ENCODE results near the gene CDC73. TPM values are rescaled to one million over a fixed set of nuclear protein-coding genes. Genes with fewer than 3 reads are reported as not detected.

The CDC73 gene
- total RNA-seq, 1 experiment from 2014 or later, result 62.5 TPM

GRCh38 chr1:193201021-193201420 is 79.2 kb downstream of the CDC73 start:
- Mint-ChIP-seq H3K27ac (no peak overlapping the region), H3K36me3 (ENCODE audit: insufficient read depth in 1 of 3, low read depth in 3 of 3) (peaks cover 15 to 16% (median 15%) of the 10 kb centered on the region in 3 experiments), H3K27me3 (ENCODE audit: low read depth) (no peaks in the 10 kb centered on the region), H3K4me3 (no peak overlapping the region), H3K4me1 (no peaks in the 10 kb centered on the region), H3K9me3 (peaks cover 0 to 4% of the 10 kb centered on the region in 2 experiments; a peak in 2 of 5 replicates)
- Histone ChIP-seq H2BK20ac (ENCODE audit: low read depth, low read length, poor library complexity, severe bottlenecking) (no peak overlapping the region), H3K23me2 (ENCODE audit: insufficient read length, low read depth, low read length, poor library complexity, severe bottlenecking) (no peaks in the 10 kb centered on the region), H3K4me2 (ENCODE audit: insufficient read depth, insufficient read length, low read length) (no peak overlapping the region), H2AK5ac (ENCODE audit: insufficient read length, low read length) (no peak overlapping the region), H3K9me3 (ENCODE audit: control insufficient read depth, low read depth, low read length) (no peaks in the 10 kb centered on the region), H2BK12ac (ENCODE audit: insufficient read length, low read depth, low read length) (no peak overlapping the region), H4K8ac (replicated peaks; ENCODE audit: insufficient read length, low read depth, low read length) (no peak overlapping the region), H3K14ac (ENCODE audit: insufficient read depth, low read length) (no peak overlapping the region), H3K79me2 (ENCODE audit: insufficient read depth, low read length) (no peaks in the 10 kb centered on the region), H3K27me3 (ENCODE audit: insufficient read depth, low read length) (no peaks in the 10 kb centered on the region), H4K20me1 (ENCODE audit: control insufficient read depth, insufficient read depth, insufficient read length) (no peaks in the 10 kb centered on the region), H2AFZ (ENCODE audit: low read length) (no peak overlapping the region), H2BK5ac (ENCODE audit: insufficient read length, low read length) (no peak overlapping the region), H3K27ac (ENCODE audit: insufficient read length, low read depth, low read length) (no peak overlapping the region), H4K5ac (ENCODE audit: insufficient read length, low read depth, low read length) (no peak overlapping the region), H3K23ac (ENCODE audit: insufficient read length, low read depth, low read length) (no peak overlapping the region), H4K91ac (ENCODE audit: insufficient read length, low read depth, low read length) (no peak overlapping the region), H3K18ac (ENCODE audit: insufficient read length, low read depth, low read length) (no peak overlapping the region), H3K56ac (ENCODE audit: insufficient read length, low read depth, low read length) (no peak overlapping the region), H3K4me1 (ENCODE audit: insufficient read depth, low read length) (no peaks in the 10 kb centered on the region), H2BK15ac (ENCODE audit: low read depth, low read length) (no peak overlapping the region), H3K9ac (ENCODE audit: extremely low read depth, insufficient read length, low read length) (no peak overlapping the region), H3T11ph (ENCODE audit: low read length) (no peak overlapping the region), H2BK120ac (ENCODE audit: low read depth, low read length, poor library complexity, severe bottlenecking) (no peak overlapping the region), H3K79me1 (ENCODE audit: insufficient read depth, low read depth, low read length, poor library complexity, severe bottlenecking) (peaks cover 7% of the 10 kb centered on the region), H3K4ac (ENCODE audit: low read depth, low read length) (no peak overlapping the region)
- WGBS (ENCODE audit: extremely low coverage, insufficient read length, low lambda C conversion rate), result no CpG with 5 or more reads among the region's 2 CpGs
- no peak for DNase-seq
- TF ChIP-seq CTCF (conservative IDR thresholded peaks at IDR 0.05), result no peak

All from H9 (cell line).